HCT116 (cell line): ENCODE results near the gene FLVCR1.
"Not testable (repeated sequence)": the region's sequence is repeated elsewhere in the genome, so short reads cannot be mapped to it uniquely, and the experiment has no call there.

Source experiments
- ELF1 ChIP-seq: IDR thresholded peaks from 2 replicates; pipeline ENCODE4 v1.6.1; 2012; ENCODE audit warnings: low read depth, borderline replicate concordance
- EZH2 ChIP-seq: fragments of 200-600 bp; sonication (generic); IDR thresholded peaks from 2 replicates; pipeline ENCODE4 v1.6.1; 2017; ENCODE audit warnings: antibody characterized with exemption, mixed run types
- MAX ChIP-seq: IDR thresholded peaks from 2 replicates; pipeline ENCODE4 v1.6.1; 2012
- REST ChIP-seq: IDR thresholded peaks from 2 replicates; pipeline ENCODE4 v1.6.1; 2012; ENCODE audit warnings: low read depth
- TF ChIP-seq, protein P1 (sequence below), 3 experiments: fragments of 200-600 bp in 1 of 3; sonication (generic) in 1 of 3; IDR thresholded peaks in 2 of 3; conservative IDR thresholded peaks in 1 of 3; 2 replicates each; pipeline ENCODE4 v1.5.1; 2012 to 2017; ENCODE audit warnings: low read depth in 2 of 3, low read length in 2 of 3, antibody characterized with exemption in 1 of 3, borderline replicate concordance in 1 of 3, control low read depth in 1 of 3, mild to moderate bottlenecking in 1 of 3, mixed read lengths in 1 of 3, mixed run types in 1 of 3, moderate library complexity in 1 of 3; ENCODE audit not compliant: insufficient read depth in 1 of 3

GRCh38 chr1:212844521-212844920, 13.6 kb upstream of the FLVCR1 start:
- TF ChIP-seq REST, ELF1, EZH2, MAX: not testable (repeated sequence)
- TF ChIP-seq, protein P1, sequence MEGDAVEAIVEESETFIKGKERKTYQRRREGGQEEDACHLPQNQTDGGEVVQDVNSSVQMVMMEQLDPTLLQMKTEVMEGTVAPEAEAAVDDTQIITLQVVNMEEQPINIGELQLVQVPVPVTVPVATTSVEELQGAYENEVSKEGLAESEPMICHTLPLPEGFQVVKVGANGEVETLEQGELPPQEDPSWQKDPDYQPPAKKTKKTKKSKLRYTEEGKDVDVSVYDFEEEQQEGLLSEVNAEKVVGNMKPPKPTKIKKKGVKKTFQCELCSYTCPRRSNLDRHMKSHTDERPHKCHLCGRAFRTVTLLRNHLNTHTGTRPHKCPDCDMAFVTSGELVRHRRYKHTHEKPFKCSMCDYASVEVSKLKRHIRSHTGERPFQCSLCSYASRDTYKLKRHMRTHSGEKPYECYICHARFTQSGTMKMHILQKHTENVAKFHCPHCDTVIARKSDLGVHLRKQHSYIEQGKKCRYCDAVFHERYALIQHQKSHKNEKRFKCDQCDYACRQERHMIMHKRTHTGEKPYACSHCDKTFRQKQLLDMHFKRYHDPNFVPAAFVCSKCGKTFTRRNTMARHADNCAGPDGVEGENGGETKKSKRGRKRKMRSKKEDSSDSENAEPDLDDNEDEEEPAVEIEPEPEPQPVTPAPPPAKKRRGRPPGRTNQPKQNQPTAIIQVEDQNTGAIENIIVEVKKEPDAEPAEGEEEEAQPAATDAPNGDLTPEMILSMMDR (IDR thresholded peaks at IDR 0.05 in 2 of 3, conservative IDR thresholded peaks at IDR 0.05 in 1 of 3; ENCODE audit: borderline replicate concordance in 1 of 3, insufficient read depth in 1 of 3, low read depth in 2 of 3, low read length in 2 of 3): not testable (repeated sequence)
